Right forelimb (tissue), 1 donor: ENCODE measurements around the gene SHB.

Experiments
- DNase-seq: peaks from one replicate; pipeline ENCODE4 v3.0.0-alpha.2; 2018

The SHB gene

DNA sequence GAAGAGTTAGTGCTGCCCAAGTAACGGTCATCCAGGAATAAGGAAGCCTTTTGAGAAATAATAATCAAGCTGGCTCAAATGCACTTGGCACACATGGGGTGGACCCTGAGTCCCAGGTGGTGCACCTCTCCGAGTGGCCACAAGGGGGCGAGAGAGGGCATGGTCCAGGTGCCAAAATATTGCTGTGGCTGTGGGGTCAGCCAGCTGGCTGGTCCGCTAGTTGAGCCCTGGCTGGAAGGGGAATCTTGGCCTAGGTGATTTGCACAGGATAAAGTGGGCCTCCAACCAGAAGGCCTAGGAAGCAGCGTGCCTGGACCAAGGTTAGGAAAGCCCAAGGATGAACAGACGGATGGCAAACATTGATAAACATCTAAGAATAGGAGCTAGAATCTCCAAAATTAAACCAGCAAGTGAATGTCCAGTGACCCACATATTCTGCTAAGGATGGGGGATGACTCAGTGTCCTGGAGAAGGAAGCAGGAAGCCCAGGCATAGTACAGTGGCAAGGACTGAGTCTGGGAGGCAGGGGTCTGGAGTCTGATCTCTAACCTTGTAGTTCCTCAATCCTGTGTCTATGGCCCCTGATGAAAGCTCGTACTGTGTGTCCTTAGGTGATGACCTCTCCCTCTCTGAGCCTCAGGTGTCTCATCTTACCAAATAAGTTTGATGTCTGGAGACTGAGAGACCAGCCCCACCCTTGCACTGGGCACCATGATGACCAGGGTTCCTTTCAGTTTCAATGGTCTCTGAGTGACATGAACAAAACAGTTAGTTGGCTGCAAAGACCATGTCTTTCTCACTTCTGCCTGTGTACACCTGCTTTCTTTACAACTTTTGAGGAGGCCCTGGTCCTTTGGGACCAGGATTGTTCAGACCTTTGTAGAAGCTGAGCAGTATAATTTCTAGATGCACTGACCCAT is 19.2 kb upstream of the SHB start:
- peak; percentile 84 for DNase-seq

DNA sequence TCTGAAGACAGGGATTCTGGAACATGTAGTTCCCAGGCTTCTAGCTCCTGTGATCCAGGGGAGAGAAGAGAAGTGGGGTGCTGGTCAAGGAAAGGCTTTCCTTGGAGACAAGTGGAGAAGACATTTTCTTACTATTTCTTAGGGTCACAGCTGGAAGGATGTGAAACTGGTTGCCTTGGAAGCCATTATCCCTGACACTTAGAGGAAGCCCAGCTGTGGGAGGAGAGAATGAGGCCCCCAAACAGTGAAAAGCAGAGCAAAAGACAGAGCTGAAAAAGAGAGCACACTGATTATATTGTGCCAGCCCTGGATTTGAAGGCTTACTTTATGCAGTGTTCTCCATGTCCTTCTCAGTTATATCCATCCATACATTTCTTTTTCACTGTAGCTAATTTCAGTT is 17.5 kb upstream of the SHB start:
- no peak for DNase-seq

DNA sequence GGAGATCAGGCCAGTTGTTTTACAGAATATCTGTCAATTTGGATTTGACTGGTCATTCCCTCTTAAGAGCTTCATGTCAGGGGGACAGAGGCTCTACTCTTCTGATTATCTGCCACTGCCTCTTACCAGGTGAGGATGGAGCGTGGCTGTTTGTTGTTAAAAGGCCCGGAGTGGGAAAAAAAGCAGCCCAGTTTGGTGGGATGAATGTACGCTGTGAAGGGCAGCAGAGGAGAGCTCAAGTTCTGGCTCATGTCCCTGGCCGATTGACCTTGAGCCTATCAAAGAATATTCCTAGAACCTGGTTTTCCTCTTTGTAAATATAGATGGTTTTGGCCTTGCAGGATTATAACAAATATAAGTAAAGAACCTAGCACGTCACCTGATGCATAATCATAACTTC is 16.3 kb upstream of the SHB start:
- peak; percentile 17 for DNase-seq

DNA sequence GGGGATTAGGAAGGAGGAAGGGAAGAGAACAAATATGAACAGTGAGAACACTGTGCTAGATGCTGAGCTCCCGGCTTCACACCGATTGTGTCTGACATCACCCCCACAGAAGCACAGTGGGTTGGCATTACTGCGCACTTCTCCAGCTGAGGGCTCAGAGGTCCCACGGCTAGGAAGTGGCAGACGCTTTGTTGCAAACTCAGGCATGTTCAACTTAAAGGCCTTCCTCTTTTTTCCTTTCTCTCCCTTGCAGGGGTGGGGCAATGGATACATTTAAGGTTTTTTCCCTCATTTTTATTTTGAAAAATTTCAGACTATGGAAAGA is 15.5 kb upstream of the SHB start:
- DNase-seq = peak; percentile 6

DNA sequence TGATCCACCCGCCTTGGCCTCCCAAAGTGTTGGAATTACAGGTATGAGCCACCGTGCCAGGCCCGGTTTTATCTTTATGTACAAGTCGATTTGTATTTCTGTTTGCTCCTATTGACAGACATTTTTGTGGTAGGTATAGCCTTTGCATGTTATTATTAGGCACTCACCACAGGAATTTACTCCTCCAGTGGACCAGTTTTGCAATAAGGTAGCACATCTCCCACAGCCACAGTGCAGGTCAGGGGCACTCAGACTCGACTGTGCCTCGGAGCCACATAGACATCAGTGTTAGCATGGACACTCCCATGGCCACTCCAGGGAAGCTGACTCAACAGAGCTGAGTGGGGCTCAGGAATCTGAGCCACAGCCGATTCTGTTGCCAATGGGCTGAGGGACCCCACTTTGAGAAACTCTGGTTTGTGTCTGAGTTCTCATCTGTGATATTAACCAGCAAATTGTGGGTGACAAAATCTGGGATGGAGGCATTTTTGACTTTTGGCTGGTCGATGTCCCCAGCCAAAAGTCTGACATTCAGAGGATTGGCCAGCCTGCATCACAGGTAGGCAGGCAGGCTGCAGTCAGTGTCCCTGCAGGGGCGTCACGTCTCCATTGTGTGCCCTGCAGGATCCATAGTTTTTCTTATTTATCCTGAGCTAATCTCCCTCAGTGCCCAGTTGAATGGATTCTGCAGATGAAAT is 15.0 kb upstream of the SHB start:
- DNase-seq = peak; percentile 24

DNA sequence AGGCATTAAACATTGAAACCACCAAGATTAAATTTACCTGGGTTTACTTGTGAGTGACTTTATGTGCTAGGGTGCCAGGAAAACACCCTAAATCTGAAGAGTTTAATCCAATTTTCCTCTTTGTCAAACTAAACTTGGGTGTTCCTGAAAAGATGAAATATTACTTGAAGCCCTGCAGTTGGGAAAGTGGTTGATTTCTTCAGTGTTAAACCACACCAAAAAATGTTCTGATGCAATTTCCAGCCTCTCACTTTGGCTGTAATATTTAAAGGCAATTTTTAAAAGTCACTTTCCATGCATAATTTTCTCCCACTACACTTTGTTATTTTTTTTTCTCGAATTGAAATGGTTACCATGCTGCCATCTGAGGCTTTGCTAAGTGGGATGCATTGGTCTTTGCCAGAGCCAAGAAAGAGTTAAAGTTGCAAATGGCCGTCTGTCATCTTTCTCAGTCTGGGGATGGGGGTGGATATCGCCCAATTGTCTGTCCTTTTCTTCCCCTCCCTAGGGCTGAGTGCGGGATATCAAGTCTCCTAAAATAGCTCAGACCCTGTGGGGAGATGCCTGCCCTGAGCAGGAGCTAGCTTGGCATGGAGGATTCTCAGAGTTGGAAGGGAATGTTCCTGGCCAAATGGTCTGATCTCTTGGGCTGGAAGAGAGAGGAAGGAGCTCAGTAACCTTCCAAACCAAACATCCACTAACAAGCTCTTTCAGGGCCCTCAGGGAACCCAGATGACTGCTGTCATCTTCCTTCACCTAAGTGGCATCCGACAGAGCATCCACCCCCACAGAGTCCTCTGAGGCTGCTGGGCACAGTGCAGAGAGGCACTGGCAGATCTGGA is 13.6 kb upstream of the SHB start:
- DNase-seq = peak; percentile 22

DNA sequence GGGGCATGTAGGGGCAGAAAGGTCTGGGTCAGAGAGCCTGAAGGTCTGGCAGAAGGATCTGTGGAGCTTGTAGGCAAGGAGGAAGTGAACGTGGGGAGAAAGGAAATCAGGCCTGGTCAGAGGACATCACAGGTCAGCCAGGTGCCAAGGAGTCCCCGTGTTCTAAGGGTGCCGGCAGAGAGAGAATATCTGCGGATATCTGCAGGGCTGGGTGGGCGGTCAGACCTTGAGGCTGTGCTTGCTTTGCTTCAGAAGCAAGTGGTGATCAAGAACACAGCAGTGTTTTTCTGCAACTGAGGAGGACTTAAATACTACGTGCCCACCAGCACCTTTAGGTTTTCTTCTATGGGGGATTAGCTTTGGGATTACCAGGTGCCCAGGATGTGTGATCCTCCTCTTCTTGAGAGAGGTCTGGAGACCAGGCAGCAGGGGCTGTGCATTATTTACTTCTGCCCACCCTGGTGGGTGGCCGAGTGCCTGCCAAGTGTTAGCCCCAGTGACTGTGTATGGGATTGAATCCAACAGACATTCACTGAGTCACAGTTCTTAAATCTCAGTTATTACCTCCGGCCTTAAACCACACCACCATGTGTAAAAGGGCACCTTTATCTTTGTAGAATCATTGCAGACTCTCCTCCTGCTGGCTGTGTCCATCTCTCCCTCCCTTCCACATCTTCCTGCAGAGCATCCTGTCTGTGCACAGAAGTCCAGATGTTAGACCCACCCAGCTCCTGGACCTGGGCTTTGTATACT is 12.5 kb upstream of the SHB start:
- peak; percentile 26 for DNase-seq

DNA sequence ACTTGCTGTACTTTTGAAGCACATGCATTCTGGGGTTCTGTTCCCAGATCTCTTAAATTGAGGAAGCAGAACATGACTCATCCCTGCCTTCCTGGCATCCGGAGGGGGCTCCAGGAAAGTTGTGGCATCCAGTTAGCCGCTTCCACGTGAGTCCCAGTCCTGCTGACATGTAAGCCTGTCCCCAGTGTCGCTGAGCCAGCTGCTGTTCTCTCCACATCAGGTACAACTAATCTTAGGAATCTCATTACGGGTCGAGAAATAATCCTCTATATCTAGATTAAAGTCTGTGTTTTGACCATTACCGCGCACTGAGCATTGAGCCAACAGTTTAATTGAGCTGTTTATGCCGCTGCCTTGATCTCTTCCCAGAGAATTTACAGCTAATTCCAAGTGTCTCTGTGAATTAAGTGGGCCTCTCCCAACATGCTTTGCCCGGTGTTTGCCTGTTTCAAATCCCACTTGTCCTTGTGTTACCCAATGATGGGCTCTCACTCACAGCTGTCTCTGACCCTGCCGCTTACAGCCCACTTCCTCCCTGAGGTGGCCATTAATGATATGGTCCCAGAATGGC is 10.5 kb upstream of the SHB start:
- no peak for DNase-seq

DNA sequence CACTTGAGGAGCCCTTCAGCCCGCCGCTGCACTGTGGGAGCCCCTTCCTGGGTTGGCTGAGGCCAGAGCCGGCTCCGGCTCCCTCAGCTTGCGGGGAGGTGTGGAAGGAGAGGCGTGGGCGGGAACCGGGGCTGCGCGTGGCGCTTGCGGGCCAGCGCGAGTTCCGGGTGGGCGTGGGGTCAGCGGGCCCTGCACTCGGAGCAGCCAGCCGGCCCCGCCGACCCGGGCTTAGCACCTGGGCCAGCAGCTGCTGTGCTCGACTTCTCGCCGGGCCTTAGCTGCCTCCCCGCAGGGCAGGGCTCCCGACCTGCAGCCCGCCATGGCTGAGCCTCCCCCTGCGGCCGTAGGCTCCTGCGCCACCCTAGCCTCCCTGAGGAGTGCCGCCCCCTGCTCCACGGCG is 6.2 kb upstream of the SHB start:
- no peak for DNase-seq

DNA sequence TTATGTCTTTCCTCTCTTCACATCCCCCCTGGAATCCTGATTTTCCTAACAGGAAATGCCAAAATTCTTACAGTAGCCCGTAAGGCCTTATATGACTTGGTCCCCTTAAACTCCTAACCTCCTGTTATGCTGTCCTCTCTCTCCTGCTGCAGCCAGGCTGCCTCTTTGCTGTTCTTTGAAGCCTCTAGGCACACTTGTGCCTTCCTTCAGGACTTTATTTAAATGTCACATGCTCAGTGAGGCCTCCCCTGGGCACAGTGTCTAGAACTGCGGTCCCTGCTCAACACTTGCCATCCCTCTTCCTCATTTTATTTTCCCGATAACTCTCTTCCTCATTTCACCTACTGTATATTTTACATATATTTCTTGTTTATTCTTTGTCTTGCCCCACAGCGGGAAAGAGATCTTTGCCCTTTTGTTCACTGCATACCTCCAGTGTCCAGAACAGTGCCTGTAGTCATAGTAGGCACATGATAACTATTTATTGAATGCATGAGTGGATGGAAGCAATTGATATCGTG is 5.5 kb upstream of the SHB start:
- no peak for DNase-seq

DNA sequence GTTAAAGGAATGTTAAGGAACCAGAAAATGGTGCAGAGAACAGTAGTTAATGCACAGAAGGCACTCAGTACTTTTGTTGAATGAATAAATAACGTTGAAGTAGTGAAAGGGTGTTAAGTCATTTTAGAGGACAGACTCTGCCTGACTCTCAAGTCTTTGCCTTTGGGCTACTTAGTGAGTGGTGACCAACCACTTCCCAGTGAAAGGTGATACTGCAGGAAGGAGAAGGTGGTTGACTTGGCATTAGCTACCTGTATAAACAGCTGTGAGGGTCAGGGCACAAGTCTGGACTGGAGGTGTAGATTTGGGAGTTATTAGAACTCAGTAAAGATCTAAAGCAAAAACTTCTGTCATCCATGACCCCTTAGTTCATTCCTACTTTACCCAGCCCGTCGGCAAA is 4.9 kb upstream of the SHB start:
- no peak for DNase-seq

DNA sequence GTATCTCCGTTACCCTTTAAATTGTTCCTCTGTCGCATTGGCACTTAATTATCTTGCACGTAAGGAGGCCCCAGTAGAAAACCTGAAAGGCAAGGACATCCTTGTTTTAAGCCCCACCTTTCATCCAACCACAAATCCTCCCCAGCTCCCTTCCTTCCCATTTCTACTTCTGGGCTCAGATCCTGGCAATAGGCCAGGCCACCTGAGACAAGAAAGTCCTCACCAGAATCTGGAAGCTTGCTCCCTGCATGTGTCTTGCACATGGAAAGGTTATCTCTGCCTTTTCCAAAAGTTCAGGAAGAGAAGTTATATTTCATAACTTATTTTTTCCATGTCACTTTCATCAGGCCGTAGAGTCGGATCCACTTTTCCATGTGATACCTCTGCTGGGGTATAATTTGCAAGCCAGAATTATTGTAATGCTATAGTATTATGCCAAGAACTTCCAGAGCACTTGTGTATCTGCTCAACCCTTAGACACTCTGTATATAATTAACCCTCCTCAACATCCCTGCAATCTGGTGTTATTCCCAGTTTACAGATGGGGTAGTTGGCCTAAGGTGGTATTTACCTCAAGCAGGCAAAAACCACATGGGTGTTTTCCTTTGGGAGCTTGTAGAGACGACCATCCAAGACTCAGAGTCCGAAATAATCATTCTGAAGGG is 2.6 kb upstream of the SHB start:
- DNase-seq = no peak

DNA sequence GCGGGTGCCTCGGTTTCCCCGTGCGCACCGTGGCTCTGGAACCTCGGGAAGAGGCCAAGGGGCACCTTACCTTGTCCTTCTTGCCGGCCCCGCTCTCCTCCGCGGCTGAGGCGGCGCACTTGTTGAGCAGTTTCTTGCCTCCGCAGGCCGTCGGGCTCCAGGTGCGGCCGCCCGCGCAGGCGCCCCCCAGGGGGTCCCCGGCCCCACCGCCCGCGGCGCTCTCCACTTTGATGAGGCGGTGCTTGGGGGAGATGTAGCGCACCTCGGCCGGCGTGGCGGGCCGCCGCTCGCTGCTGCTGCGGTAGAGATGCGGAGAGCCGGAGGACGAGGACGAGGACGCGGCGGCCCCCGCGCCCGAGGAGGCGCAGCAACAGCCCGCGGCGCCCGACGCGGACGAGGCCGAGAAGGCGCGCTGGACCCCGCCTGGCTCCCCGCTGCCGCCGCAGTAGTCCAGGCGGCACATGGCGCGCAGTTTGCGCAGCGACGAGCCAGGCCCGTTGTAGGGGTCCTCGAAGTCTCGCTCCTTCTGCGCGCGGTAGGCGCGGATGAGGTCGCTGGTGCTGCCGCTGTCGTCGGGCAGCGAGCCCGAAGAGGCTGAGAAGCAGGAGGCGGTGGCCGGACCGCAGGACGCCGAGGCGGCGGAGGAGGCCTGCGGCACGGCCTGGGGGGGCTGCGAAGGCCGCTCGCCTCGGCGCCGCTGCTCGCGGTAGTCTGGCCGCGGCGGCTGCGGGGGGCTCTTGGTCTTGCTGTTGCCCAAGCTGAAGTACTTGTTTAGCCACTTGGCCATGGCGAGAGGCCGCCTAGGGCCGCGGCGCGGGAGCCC is 957 bp downstream of the SHB start:
- DNase-seq = no peak

DNA sequence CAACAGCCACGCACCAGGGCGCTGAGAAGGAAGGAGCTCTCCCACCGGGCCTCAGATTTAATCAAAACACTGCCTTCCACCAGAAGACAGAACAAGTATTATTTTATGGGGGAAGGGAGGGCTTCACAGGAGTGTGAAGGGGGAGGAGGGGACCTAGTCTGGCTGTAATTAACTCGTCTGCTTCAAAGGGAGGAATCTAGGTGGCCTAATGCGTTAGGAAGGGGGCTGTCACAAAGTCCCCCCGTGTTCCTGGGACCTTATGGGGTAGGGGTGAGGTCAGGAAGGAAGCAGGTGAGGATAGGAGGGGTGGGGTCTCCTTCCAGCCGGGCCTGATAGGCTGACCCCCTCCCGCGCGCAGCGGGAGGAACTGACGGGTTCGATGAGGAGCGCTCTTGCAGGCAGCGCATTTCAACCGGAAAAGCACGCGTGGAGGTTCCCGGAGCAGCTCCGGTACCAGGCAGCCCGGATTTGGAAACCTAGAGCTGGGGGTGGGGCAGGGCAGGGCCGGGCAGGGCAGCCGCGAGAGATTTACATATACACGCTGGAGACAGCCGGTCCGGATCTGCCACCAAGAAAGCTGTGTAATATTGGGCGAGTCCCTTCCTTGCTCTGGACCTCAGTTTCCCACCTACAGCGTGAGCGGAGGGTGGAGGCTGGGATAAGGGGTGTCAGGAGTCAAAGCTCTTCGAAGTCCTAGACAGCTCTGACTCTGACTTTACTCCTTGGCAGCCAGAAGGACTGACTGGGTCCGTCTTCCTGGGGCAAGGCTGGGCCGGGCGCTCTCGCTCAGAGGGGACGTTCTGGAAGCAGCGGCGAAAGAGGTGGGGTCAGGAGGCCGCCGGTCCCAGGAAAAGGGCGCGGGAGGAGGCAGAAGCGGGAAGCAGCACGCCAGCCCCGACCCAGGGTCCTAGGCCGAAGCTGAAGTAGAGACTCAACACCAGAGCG is 1.8 kb downstream of the SHB start:
- no peak for DNase-seq

DNA sequence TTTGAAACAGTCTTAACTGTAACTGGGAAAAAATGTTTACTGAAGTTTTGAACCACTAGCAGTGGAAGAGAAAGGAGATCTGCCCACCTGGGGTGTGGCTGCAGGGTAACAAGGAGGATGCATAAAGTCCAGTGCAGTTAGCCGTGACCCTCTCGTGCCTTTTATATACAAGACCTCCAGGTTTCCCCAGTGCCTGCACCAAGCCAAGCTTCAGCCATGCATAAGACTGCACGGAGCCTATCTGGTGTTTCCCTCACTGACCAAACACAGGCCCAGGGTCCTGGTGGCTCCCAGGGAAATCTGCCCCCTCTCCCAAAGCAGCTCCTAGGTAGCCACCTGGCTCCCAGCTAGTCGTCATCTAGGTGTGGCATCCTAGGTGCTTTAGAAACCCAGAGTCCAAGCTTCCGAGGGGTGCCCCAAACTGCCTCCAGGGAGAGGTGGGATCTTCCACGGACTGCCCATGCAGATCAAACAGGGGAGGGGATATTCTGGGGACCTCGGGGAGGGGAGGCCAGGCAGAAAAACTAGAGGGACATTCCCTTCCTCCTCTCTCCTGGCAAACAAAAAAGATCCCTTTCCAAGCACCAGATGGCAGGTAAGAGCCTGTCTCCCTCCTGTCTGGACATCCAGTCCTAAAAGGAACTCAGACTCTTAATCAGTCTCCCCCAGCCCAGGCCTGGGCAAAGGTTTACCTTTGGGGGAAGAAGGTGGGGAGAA is 2.7 kb downstream of the SHB start:
- DNase-seq = no peak

DNA sequence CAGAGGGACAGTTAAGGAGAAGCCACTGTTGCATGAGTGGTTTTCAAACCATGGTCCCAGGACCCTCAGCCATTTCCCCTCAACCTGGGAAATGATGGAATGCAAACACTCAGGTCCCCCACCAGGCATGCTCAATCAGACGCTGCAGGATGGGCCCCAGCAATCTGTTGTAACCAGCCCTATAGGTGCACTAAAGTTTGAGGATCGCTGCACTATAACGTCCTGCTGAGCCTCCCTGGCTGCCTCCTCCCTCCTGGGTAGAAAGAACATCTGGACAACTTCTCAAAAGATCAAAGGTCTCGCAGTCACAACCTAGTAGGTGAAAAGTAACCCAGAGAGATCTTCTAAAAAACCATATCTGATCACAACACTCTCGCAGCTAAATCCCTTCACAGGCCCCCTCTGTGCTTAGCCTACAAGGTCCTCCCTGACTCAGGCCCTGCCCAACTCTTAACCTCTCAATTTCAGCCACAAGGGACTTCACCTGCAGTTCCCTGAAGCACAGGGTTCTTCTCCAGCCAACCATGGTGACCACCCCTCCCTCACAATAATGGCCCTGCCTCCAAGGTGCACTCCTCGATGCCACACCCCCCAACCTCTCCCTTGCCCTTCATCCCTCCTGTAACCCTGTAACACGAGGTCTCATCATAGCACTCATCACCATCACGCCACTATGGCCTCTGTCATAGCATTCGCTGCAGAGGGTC is 3.5 kb downstream of the SHB start:
- no peak for DNase-seq

DNA sequence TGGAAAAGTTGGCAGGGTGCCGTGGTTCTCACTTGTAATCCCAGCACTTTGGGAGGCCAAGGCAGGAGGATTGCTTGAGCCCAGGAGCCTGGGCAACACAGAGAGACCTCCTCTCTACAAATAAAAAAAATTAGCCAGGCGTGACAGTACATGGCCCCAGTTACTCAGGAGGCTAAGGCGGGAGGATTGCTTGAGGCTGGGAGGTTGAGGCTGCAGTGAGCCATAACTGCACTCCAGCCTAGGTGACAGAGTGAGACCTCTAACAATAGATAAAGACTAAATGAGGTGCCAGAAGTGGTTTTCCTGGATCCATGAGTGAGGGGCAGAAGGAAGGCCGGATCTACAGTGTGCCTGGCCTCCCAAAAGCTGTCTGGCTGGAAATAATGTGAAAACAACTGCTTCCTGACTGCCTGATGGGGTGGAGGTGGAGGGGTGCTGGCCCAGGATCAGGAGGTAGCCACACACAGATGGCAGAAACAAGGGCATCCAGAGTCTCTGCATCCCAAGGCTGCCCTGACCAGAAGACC is 4.1 kb downstream of the SHB start:
- no peak for DNase-seq

DNA sequence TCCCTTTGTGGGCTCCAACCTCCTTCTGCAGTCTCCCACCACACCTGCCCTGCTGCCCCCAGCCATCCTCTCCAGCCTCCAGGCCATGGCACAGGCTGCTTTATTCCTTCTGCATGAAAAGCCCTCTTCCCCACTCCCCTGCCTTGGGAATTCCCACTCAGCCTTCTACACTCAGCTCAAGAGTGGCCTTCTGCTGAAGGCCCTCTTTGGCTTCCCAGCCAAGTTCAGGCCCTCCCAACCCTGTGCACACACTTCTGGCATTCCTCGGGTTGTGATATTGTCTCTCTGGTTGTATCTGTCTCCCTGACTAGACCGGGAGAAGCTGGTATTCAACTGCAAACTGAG is 5.7 kb downstream of the SHB start:
- no peak for DNase-seq
